Stimulated activated CD8-positive, alpha-beta memory T cell treated with anti-CD3 and anti-CD28 coated beads, Interleukin-4, amount 100 ng/mL, for 4 hours (primary cell): ENCODE measurements around the gene RTKN2.
"Not testable (repeated sequence)": the region's sequence is repeated elsewhere in the genome, so short reads cannot be mapped to it uniquely, and the experiment has no call there.

Source experiments
- DNase-seq, 2 donors: peaks; one replicate each; pipeline ENCODE4 v3.0.0-alpha.2; 2020; ENCODE audit warnings: low read depth in 2 of 2, low spot score in 1 of 2

The RTKN2 gene

GRCh38 chr10:62268399-62269114 lies at the start of gene RTKN2:
Gene RTKN2, minus strand, starts transcription at chr10:62268844. Its CDS starts 234 bp downstream, at chr10:62268610.
- DNase-seq: peak in 1 of 2 donors; percentile 23

GRCh38 chr10:62317257-62317656 lies 48.6 kb upstream of the RTKN2 start:
- DNase-seq: no peak

- DNase-seq: no peak
Measured at GRCh38 chr10:62309254-62309653, 40.6 kb upstream of the RTKN2 start.

GRCh38 chr10:62308101-62308500 lies 39.5 kb upstream of the RTKN2 start:
- DNase-seq: no peak

GRCh38 chr10:62307635-62308034 lies 39.0 kb upstream of the RTKN2 start:
- DNase-seq: no peak

- no peak for DNase-seq
Measured at GRCh38 chr10:62306663-62307062, 38.0 kb upstream of the RTKN2 start.

GRCh38 chr10:62305813-62306212 lies 37.2 kb upstream of the RTKN2 start:
- DNase-seq: no peak

GRCh38 chr10:62303922-62304321 lies 35.3 kb upstream of the RTKN2 start:
- no peak for DNase-seq

GRCh38 chr10:62302760-62303159 lies 34.1 kb upstream of the RTKN2 start:
- DNase-seq: no peak

- DNase-seq: no peak
Measured at GRCh38 chr10:62297857-62298256, 29.2 kb upstream of the RTKN2 start.

GRCh38 chr10:62284221-62284620 lies 15.6 kb upstream of the RTKN2 start:
- DNase-seq: no peak

GRCh38 chr10:62281348-62281747 lies 12.7 kb upstream of the RTKN2 start:
- DNase-seq: not testable (repeated sequence)

GRCh38 chr10:62280392-62280791 lies 11.7 kb upstream of the RTKN2 start:
- not testable (repeated sequence) for DNase-seq

- no peak for DNase-seq
Measured at GRCh38 chr10:62278441-62278910, 9.8 kb upstream of the RTKN2 start.

GRCh38 chr10:62277971-62278370 lies 9.3 kb upstream of the RTKN2 start:
- DNase-seq: no peak

GRCh38 chr10:62270020-62270419 lies 1.4 kb upstream of the RTKN2 start:
- DNase-seq: no peak

GRCh38 chr10:62268027-62268398 lies 631 bp downstream of the RTKN2 start:
- DNase-seq: no peak

- DNase-seq: no peak
Measured at GRCh38 chr10:62266611-62267010, 2.0 kb downstream of the RTKN2 start.

GRCh38 chr10:62266147-62266546 lies 2.5 kb downstream of the RTKN2 start:
- DNase-seq: no peak

- DNase-seq: no peak
Measured at GRCh38 chr10:62264702-62265436, 3.8 kb downstream of the RTKN2 start.

- no peak for DNase-seq
Measured at GRCh38 chr10:62264126-62264525, 4.5 kb downstream of the RTKN2 start.

- no peak for DNase-seq
Measured at GRCh38 chr10:62261666-62262065, 7.0 kb downstream of the RTKN2 start.

GRCh38 chr10:62259998-62260397 lies 8.6 kb downstream of the RTKN2 start:
- DNase-seq: no peak
